ENCODE data around the gene COX8C.
A peak's percentile ranks its signal among the peaks of the same experiment; 100 is the strongest.

The COX8C gene

DNA sequence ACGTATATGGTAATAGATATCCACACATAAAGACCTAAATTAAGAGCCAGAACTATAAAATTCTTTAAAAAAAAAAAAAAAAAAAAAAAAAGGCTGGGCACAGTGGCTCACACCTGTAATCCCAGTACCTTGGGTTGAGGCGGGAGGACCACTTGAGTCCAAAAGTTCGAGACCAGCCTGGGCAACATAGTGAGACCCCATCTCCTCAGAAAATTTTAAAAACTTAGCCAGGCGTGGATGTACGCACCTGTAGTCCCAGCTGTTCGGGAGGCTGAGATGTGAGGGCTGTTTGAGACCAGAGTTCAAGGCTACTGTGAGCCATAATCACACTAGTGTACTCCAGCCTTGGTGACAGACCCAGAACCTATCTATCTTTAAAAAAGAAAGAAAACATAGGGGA, 18.4 kb upstream of the COX8C start:
- POLR2A ChIA-PET, result no interaction called here
- CTCF ChIA-PET, result interaction anchor here (0.9 kb wide), 1 partner anchor 13 kb away, joined by 3 read pairs; no protein-coding TSS in a partner anchor
- DNase-seq (ENCODE audit: extremely low spot score), result no peak
- TF ChIP-seq, protein P1, sequence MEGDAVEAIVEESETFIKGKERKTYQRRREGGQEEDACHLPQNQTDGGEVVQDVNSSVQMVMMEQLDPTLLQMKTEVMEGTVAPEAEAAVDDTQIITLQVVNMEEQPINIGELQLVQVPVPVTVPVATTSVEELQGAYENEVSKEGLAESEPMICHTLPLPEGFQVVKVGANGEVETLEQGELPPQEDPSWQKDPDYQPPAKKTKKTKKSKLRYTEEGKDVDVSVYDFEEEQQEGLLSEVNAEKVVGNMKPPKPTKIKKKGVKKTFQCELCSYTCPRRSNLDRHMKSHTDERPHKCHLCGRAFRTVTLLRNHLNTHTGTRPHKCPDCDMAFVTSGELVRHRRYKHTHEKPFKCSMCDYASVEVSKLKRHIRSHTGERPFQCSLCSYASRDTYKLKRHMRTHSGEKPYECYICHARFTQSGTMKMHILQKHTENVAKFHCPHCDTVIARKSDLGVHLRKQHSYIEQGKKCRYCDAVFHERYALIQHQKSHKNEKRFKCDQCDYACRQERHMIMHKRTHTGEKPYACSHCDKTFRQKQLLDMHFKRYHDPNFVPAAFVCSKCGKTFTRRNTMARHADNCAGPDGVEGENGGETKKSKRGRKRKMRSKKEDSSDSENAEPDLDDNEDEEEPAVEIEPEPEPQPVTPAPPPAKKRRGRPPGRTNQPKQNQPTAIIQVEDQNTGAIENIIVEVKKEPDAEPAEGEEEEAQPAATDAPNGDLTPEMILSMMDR (IDR thresholded peaks at IDR 0.05; ENCODE audit: control extremely low read depth, extremely low read depth, low read depth, missing control alignments), result no peak

DNA sequence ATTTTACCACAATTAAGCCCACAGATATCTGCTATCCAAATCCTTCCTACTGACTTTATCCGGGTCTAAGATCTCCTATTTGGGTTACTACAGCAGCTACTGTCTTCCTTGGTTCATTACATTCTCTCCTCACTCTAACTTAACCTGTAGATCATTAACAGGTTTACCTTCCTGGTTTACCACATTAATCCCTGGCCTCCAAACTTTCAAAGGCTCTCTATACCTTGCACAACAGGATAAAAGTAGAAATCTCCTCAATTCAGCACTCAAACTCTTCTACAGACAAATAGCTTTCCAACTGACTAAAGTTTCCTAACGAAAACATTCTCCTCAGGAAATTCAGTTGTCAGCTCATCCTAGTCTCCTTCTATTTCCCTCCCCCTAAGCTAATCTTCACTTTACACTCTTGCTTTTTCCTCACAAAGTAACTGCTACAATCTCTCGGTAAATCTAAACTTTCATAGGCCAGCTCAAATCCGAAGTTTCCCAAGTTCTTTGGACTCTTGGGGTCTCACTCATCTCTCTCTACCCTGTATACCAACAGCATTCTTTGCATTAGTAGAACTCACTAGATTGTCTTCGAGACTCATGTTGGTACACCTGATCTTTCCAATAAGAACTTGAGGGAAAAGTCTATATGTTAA, 16.9 kb upstream of the COX8C start:
- CTCF ChIA-PET, result interaction anchor here (1.0 to 2.3 kb wide), 4 partner anchors 8 to 31 kb away, joined by 3 to 10 read pairs (median 5); no protein-coding TSS in a partner anchor
- POLR2A ChIA-PET, result no interaction called here
- TF ChIP-seq, protein P1 (IDR thresholded peaks at IDR 0.05; ENCODE audit: control extremely low read depth, extremely low read depth, low read depth, missing control alignments), result no peak
- DNase-seq (ENCODE audit: extremely low spot score), result no peak

DNA sequence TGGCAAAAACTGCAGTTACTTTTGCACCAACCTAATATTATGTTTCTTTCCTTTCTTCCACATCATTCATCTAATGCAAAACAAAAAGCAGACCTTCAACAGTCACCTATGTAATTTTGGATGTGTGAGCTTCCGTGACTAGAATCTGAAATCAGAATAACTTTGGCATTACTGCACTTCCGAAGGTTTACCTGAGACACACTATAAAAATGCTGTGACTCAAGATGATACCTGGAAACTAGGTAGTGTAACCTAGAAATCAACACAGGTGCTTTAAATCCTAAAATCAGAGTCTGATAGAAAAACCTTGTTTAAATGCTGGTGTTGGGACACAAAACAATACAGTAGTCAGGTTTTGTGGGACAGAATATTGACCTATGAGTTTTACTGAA, 16.4 kb upstream of the COX8C start:
- CTCF ChIA-PET, result interaction anchor here (1.0 to 2.3 kb wide), 4 partner anchors 8 to 32 kb away, joined by 3 to 10 read pairs (median 6); no protein-coding TSS in a partner anchor
- no peak for DNase-seq (ENCODE audit: extremely low spot score)

DNA sequence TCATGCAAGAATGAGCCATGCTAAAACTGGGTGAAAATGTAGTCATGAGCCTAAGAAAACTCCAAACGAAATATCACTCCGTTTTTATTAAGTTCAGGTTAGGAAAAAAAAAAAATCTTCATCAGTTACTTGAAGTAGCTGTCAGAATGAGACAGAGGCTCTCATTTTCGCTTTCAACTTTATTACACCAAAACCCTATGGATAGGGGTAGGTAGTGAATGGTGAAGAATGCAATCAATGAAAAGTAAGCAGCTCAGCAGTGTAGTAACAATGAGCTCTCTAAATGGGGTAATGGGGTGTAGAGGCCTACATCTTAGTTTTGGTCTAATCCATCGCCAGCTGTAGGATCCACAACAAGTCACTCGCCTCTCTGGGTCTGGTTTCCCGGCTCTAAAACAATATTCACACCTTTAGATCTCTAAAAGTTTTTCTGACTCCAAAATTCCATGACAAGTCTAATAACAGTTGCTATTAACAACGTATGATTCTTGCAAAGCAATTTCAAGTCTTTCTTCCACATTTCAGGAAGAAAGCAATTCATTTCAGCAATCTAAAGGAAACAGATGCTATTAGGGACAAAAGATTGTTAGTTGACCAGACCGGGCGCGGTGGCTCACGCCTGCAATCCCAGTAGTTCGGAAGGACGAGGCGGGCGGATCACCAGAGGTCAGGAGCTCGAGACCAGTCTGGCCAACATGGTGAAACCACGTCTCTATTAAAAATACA, 15.8 kb upstream of the COX8C start:
- POLR2A ChIA-PET, result interaction anchor here (0.7 kb wide), 1 partner anchor 19 kb away, joined by 4 read pairs; no protein-coding TSS in a partner anchor
- no peak for DNase-seq (ENCODE audit: extremely low spot score)
- CTCF ChIA-PET, result interaction anchor here (1.1 to 2.3 kb wide), 5 partner anchors 9 to 124 kb away, joined by 3 to 10 read pairs (median 4); no protein-coding TSS in a partner anchor
- TF ChIP-seq, protein P1 (IDR thresholded peaks at IDR 0.05; ENCODE audit: control extremely low read depth, extremely low read depth, low read depth, missing control alignments), result no peak

More for the DNA sequence above, 16.4 kb upstream of the COX8C start:
- POLR2A ChIA-PET, result interaction anchor here (0.7 kb wide), 1 partner anchor 18 kb away, joined by 4 read pairs; no protein-coding TSS in a partner anchor
- TF ChIP-seq, protein P1 (IDR thresholded peaks at IDR 0.05; ENCODE audit: control extremely low read depth, extremely low read depth, low read depth, missing control alignments), result no peak

DNA sequence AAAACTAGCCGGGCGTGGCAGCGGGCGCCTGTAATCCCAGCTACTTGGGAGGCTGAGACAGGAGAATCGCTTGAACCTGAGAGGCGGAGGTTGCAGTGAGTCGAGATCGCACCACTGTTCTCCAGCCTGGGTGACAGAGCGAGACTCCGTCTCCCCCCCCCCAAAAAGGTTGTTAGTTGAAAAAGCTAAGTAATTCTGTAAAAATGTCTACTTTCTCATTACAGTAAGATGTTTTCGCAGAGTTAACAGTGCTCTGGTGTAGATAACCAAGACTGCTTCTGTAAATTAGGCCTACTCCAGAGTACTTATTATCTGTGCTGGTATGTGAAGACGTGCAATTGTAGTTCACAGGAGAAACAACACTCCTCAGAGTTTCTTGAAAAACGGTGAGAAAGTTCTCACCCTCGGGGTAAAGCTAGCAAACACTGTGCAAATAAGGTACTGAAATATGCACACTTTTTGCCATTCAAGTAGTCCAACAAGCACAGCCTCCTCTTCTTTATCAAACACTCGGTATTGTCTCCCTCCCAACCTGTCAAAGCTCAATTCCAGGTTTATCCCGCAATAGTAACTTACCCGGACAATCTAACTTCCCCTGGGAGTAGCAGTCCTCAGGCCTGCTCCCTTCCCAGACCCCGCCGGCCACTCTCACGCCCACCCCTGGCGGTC, 15.1 kb upstream of the COX8C start:
- ChIA-PET POLR2A (no interaction called here), CTCF (interaction anchor here (1.0 to 2.3 kb wide), 6 partner anchors 9 to 124 kb away, joined by 3 to 10 read pairs (median 4); no protein-coding TSS in a partner anchor)
- TF ChIP-seq, protein P1 (IDR thresholded peaks at IDR 0.05; ENCODE audit: control extremely low read depth, extremely low read depth, low read depth, missing control alignments), result no peak
- no peak for DNase-seq (ENCODE audit: extremely low spot score)

DNA sequence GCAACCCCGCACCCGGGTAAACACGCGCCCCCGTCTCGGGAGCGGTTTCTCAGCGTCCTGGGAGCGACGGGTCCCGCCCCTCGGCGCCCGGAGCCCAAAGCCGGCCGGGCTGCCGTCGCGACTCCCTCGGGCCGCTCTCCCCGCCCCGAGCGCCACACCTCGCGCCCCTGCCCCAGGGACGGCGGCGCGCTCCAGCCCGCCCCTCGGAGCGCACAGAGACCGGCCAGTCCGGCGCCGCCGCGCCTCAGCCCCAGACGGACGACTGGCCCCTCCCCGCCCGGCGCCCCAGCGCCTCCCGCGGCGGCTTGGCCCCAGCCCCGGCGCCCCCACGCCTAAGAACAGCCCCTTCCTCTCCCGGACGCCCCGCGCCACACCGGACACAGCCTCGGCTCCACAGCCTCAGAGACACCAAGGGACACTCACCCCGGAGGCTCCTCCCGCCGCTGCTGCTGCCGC, 14.6 kb upstream of the COX8C start:
- POLR2A ChIA-PET, result no interaction called here
- CTCF ChIA-PET, result interaction anchor here (1.0 to 2.3 kb wide), 3 partner anchors 10 to 36 kb away, joined by 3 to 10 read pairs (median 5); no protein-coding TSS in a partner anchor

More for the DNA sequence above, 14.6 kb upstream of the COX8C start:
- TF ChIP-seq, protein P1 (IDR thresholded peaks at IDR 0.05; ENCODE audit: control extremely low read depth, extremely low read depth, low read depth, missing control alignments), result no peak
- DNase-seq (ENCODE audit: extremely low spot score), result peak; percentile 77
